Epithelial cell of proximal tubule (primary cell): ENCODE measurements around the gene TNNC2. TPM values are rescaled to one million over a fixed set of nuclear protein-coding genes. Genes with fewer than 3 reads are reported as not detected.
"Not testable (repeated sequence)": the region's sequence is repeated elsewhere in the genome, so short reads cannot be mapped to it uniquely, and the experiment has no call there.

ENCODE experiments used
- DNase-seq: peaks from one replicate; pipeline ENCODE4 v3.0.0-alpha.2; 2011; ENCODE audit warnings: low read depth
- H3K4me3 ChIP-seq: 2 replicates; pipeline ENCODE4 v1.5.1; 2011; ENCODE audit warnings: low read depth, mild to moderate bottlenecking, low read length
- CTCF ChIP-seq: conservative IDR thresholded peaks from 2 replicates; pipeline ENCODE4 v1.5.1; 2012; ENCODE audit warnings: low read depth, mild to moderate bottlenecking, low read length
- total RNA-seq: library from RNA; depleted of rRNA; stranded (reverse); fragments of >200 nt; gene quantifications from 2 replicates; pipeline ENCODE4 v1.2.3, GENCODE V29; 2015

Gene TNNC2
- total RNA-seq: not detected in 2 replicates

GRCh38 chr20:45827030-45827652 lies at the start of gene TNNC2:
TSS of gene TNNC2 (minus strand) at chr20:45827312. CDS start at chr20:45827248, 64 bp downstream.
- H3K4me3 ChIP-seq: no peak within 1 kb of the TSS
- no peak for DNase-seq
- no peak for TF ChIP-seq CTCF

- DNase-seq: no peak
- H3K4me3 ChIP-seq: no peak overlapping the region
- no peak for TF ChIP-seq CTCF
Measured at GRCh38 chr20:45874576-45874975, 47.5 kb upstream of the TNNC2 start.

GRCh38 chr20:45874104-45874481 lies 47.0 kb upstream of the TNNC2 start:
- H3K4me3 ChIP-seq, DNase-seq: not testable (repeated sequence)

- no peak for TF ChIP-seq CTCF
- DNase-seq: no peak
- H3K4me3 ChIP-seq: no peak overlapping the region
Measured at GRCh38 chr20:45873409-45874103, 46.4 kb upstream of the TNNC2 start.

- TF ChIP-seq CTCF: no peak
- no peak overlapping the region for H3K4me3 ChIP-seq
- DNase-seq: no peak
Measured at GRCh38 chr20:45872626-45873025, 45.5 kb upstream of the TNNC2 start.

- TF ChIP-seq CTCF: no peak
- H3K4me3 ChIP-seq: no peak overlapping the region
- no peak for DNase-seq
Measured at GRCh38 chr20:45867819-45868176, 40.7 kb upstream of the TNNC2 start.

GRCh38 chr20:45867136-45867818 lies 40.2 kb upstream of the TNNC2 start:
- TF ChIP-seq CTCF: no peak
- H3K4me3 ChIP-seq: no peak overlapping the region
- DNase-seq: no peak
